Stomach smooth muscle (tissue), 2 donors: Measurements from ENCODE around the gene AATK.

Experiments
- H3K27ac ChIP-seq: one replicate; pipeline ENCODE4 v1.7.0; 2013; ENCODE audit warnings: mild to moderate bottlenecking, low read length, inconsistent platforms
- H3K27me3 ChIP-seq, 2 donors: one replicate each; pipeline ENCODE4 v1.7.0; 2013; ENCODE audit warnings: low read length in 2 of 2; ENCODE audit not compliant: insufficient read depth in 2 of 2, control insufficient read depth in 1 of 2
- H3K36me3 ChIP-seq, 2 donors: one replicate each; pipeline ENCODE4 v1.7.0; 2013; ENCODE audit warnings: low read length in 2 of 2; ENCODE audit not compliant: control insufficient read depth in 2 of 2, insufficient read depth in 2 of 2
- H3K4me1 ChIP-seq: one replicate; pipeline ENCODE4 v1.7.0; 2013; ENCODE audit warnings: low read length; ENCODE audit not compliant: control insufficient read depth, insufficient read depth
- H3K4me3 ChIP-seq, 2 donors: one replicate each; pipeline ENCODE4 v1.7.0; 2013; ENCODE audit warnings: low read length in 2 of 2
- H3K9ac ChIP-seq, 2 donors: one replicate each; pipeline ENCODE4 v1.7.0; 2013; ENCODE audit warnings: low read length in 2 of 2, mild to moderate bottlenecking in 1 of 2
- H3K9me3 ChIP-seq, 2 donors: one replicate each; pipeline ENCODE4 v1.7.0; 2013; ENCODE audit warnings: low read length in 2 of 2; ENCODE audit not compliant: control insufficient read depth in 2 of 2
- donor health status: healthy.
- donor health status: Pancreatic carcinoma.

AATK gene

GRCh38 chr17:81073967-81074839, 91.8 kb downstream of the AATK start:
- H3K4me3 ChIP-seq = no peak overlapping the region
- H3K4me1 ChIP-seq = peaks cover 6% of the 10 kb centered on the region
- H3K36me3 ChIP-seq = peaks cover 5 to 7% of the 10 kb centered on the region in 2 donors
- no peaks in the 10 kb centered on the region for H3K9me3 ChIP-seq
- H3K9ac ChIP-seq = no peak overlapping the region
- no peaks in the 10 kb centered on the region for H3K27me3 ChIP-seq
- H3K27ac ChIP-seq = no peak overlapping the region

DNA sequence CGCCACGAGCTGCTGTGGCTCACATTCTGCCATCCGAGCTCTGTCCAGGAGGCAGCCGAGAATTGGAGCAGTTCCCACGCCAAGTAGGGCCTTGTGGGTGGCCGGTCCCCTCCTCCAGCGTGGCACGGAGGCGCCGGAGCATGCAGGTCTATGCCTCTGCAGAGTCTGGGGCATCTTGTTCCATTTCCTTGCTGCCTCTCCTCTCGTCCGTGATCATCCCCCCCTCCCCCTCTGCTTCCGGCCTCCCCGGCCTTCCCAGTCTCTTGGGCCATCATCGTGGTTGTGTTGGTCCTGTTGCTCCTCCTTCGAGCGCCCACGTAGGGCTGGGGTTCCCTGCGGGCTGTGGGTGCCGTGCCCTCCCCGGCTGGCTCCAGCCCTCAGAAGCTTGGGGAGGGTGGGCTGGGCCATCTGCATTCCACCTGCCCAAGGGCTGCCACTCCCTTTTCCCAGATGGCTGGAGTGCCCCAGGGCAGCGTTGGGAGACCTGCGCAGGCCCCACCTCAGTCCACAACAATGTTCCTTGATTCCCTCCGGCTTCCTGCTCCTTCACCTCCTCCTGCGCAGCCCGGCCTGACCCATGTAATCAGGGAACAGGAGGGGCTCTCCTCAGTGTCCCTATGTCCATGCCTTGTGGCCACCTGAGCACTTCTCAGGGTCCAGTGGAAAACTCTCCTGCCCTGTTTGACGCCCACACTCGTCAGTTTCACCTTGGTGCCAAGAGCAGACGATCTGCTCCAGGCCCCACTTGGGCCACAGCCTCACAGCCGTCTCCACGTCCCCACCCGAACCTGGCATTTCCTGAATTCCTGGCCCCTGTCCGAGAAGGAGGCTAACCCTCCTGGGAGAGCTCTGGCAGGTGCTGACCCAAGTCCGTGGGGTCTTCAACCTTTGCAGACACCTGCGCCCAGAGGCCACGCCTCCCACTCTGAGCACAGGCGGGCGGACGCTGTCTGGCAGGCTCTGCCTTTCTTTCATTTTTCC, 94.0 kb downstream of the AATK start:
- Histone ChIP-seq H3K27me3 (no peaks in the 10 kb centered on the region), H3K9me3 (no peaks in the 10 kb centered on the region), H3K27ac (no peak overlapping the region), H3K4me1 (peaks cover 12% of the 10 kb centered on the region), H3K36me3 (peaks cover 5 to 7% of the 10 kb centered on the region in 2 donors), H3K9ac (no peak overlapping the region), H3K4me3 (no peak overlapping the region)

DNA sequence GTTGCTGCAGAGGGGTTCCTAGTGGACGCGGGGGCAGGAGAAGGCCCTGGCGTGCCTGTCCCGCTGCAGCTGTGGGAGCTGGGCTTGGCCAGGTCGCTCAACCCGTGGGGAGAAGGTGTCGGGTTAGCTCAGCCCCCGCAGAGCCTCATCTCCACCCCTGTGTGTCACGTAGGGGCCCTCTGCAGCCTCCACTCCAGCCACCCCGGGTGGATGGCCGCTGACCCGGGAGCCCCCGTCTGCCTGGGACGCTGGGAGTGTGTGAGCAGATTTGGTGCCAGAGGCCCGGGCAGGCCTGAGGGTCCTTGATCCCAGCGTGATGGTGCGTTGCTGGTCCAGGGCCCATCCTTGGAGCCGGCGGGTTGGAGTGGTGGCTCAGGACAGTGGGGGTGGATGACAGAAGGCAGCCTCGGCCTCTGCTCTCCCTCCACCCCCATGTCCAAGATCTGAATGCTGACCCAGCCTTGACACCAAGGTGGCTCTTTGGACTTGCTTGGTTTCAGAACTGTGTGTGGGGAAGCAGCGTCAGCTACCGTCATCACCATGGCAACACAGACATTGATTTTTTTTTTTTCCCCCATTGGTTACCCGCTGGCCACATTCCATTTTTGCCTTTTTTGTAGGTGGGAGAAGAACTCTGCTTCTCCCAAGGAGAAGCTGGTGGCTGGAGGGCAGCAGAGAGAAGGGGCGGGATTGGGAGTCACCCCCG, 95.3 kb downstream of the AATK start:
- no peaks in the 10 kb centered on the region for H3K27me3 ChIP-seq
- peaks cover 3% of the 10 kb centered on the region in 2 donors for H3K36me3 ChIP-seq
- H3K9ac ChIP-seq = no peak overlapping the region
- H3K4me1 ChIP-seq = peaks cover 14% of the 10 kb centered on the region
- no peak overlapping the region for H3K27ac ChIP-seq
- H3K4me3 ChIP-seq = no peak overlapping the region
- no peaks in the 10 kb centered on the region for H3K9me3 ChIP-seq

DNA sequence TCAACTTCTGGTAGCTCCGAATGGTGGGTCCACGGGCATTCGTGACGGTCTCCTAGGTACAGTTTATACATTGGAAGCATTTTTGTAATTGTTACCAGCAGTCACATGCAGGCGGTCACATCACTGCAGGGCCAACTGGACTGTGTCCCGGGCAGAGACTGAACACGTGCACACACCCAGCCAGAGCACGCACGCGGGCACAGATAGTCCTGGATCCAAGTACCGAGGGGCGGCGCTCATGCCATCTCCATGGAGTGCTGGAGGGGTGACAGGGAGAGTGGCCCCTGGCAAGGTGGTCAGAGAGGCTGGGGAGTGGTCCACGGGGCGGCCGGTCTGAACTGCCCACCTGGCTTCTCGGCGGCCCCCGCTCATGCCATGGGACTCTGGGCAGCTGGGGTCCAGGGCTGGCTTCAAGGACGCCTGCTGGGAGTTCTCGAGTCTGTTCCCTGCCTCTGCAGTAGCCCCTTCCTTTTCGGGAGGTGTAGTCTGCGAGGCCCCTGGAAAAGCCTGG, 96.8 kb downstream of the AATK start:
- Histone ChIP-seq H3K27ac (no peak overlapping the region), H3K4me3 (no peak overlapping the region), H3K27me3 (no peaks in the 10 kb centered on the region), H3K4me1 (peaks cover 17% of the 10 kb centered on the region), H3K36me3 (peaks cover 3% of the 10 kb centered on the region in 2 donors), H3K9me3 (no peaks in the 10 kb centered on the region), H3K9ac (no peak overlapping the region)

DNA sequence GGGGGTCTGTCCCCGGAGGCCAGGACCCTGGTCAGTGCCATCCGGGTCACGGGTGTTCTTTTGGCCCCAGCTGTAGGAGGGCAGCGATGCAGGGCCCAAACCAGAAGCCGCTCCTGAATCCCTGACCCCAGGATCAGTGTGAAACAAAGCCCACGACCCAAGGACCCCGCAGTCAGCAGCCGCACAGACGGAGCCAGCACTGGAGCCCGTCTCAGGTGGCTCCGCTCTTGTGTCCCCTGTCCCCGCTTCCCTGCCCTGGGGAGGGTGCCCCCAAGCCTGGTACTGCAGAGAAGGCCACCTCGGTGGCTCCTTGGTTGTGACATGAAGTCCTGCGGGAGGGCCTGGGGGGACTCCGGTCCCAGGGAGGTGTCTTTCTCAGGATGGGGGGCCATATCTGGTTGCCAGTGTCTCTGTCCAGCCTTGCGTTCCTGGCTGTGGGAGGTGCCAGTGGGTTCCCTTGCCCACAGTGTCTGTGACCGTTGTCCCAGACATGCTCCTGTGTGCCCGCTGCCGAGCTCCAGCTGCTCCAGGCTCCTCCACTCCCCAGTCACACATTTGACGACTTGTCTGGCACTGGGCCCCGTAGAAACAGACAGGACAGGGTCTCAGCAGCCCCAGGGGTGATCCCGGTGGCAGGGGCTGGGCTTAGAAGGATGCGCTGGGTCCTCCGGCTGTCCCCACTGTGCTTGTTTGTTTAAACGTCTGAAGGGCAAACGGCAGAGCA, 97.4 kb downstream of the AATK start:
- no peaks in the 10 kb centered on the region for H3K9me3 ChIP-seq
- H3K9ac ChIP-seq = no peak overlapping the region
- H3K4me1 ChIP-seq = peaks cover 22% of the 10 kb centered on the region
- H3K27me3 ChIP-seq = no peaks in the 10 kb centered on the region
- H3K27ac ChIP-seq = no peak overlapping the region
- H3K36me3 ChIP-seq = peaks cover 3 to 6% of the 10 kb centered on the region in 2 donors
- H3K4me3 ChIP-seq = no peak overlapping the region

- peaks cover 3 to 7% of the 10 kb centered on the region in 2 donors for H3K36me3 ChIP-seq
- H3K27ac ChIP-seq = no peak overlapping the region
- no peaks in the 10 kb centered on the region for H3K27me3 ChIP-seq
- H3K9me3 ChIP-seq = no peaks in the 10 kb centered on the region
- H3K4me1 ChIP-seq = peaks cover 23% of the 10 kb centered on the region
- H3K4me3 ChIP-seq = no peak overlapping the region
- no peak overlapping the region for H3K9ac ChIP-seq
These were observed 98.6 kb downstream of the AATK start for GRCh38 chr17:81067391-81067811.
